ENCODE data around the gene MAML2.

DNA sequence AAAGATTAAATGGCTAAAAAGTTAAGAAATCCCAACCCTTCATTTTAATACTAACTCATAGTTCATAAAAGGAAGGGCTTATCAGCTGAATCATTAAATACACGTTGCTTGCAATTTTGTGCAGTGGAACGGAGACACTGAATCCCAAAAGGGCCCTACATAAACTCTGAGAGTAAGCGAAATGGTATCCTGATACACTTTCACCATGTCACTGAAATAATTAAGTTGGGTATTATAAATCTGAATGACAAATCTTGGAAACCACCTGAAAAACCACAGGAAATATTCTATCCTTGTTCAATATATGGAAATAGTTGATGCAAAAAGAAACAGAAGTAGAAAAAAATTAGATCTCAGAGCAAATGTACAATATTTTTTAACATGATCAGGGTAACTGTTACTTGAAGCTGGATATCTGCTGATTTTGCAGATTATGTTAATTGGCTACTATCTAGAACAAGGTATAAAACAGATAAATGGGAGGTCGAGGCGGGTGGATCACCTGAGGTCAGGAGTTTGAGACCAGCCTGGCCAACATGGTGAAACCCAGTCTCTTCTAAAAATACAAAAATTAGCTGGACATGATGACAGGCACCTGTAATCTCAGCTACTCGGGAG is 55.1 kb downstream of the MAML2 start:
- TF ChIP-seq, protein P1, sequence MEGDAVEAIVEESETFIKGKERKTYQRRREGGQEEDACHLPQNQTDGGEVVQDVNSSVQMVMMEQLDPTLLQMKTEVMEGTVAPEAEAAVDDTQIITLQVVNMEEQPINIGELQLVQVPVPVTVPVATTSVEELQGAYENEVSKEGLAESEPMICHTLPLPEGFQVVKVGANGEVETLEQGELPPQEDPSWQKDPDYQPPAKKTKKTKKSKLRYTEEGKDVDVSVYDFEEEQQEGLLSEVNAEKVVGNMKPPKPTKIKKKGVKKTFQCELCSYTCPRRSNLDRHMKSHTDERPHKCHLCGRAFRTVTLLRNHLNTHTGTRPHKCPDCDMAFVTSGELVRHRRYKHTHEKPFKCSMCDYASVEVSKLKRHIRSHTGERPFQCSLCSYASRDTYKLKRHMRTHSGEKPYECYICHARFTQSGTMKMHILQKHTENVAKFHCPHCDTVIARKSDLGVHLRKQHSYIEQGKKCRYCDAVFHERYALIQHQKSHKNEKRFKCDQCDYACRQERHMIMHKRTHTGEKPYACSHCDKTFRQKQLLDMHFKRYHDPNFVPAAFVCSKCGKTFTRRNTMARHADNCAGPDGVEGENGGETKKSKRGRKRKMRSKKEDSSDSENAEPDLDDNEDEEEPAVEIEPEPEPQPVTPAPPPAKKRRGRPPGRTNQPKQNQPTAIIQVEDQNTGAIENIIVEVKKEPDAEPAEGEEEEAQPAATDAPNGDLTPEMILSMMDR (conservative IDR thresholded peaks at IDR 0.05), result no peak
- TF ChIP-seq EZH2 (IDR thresholded peaks at IDR 0.05; ENCODE audit: low read depth), result no peak

Data from PC-9 (cell line).